Activated CD8-positive, alpha-beta T cell treated with anti-CD3 and anti-CD28 coated beads for 36 hours (primary cell): Measurements from ENCODE around the gene NARS2. TPM values are rescaled to one million over a fixed set of nuclear protein-coding genes. Genes with fewer than 3 reads are reported as not detected.
A peak's percentile ranks its signal among the peaks of the same experiment; 100 is the strongest.

Experiments used
- ATAC-seq: fragments of 200-7000 bp; cut with Tn5 transposase; one replicate; pipeline ENCODE4 v1.10.0; 2021; ENCODE audit warnings: mild to moderate bottlenecking, moderate library complexity
- CTCF ChIA-PET: fragments of 350-600 bp; sonication (Branson Sonifier 250); formaldehyde crosslinking; loops from one replicate; lab custom pipeline; 2021; ENCODE audit warnings: antibody characterized with exemption; lab: Charles Lee
- POLR2A ChIA-PET: fragments of 350-600 bp; sonication (Branson Sonifier 250); formaldehyde crosslinking; loops from one replicate; lab custom pipeline; 2021; ENCODE audit warnings: antibody characterized with exemption; lab: Charles Lee
- DNase-seq: peaks from one replicate; pipeline ENCODE4 v3.0.0-alpha.2; 2020
- H3K27ac Mint-ChIP-seq: one replicate; pipeline ENCODE4 v1.8.0; 2021; ENCODE audit warnings: mild to moderate bottlenecking, mixed read lengths
- H3K27me3 Mint-ChIP-seq: one replicate; pipeline ENCODE4 v1.8.0; 2021; ENCODE audit warnings: mixed read lengths
- H3K36me3 Mint-ChIP-seq: one replicate; pipeline ENCODE4 v1.8.0; 2021; ENCODE audit warnings: low read depth, mixed read lengths
- H3K4me1 Mint-ChIP-seq: one replicate; pipeline ENCODE4 v1.8.0; 2021; ENCODE audit warnings: low read depth, mixed read lengths
- H3K4me3 Mint-ChIP-seq: one replicate; pipeline ENCODE4 v1.8.0; 2021; ENCODE audit warnings: mild to moderate bottlenecking, moderate library complexity, mixed read lengths
- H3K9me3 Mint-ChIP-seq: one replicate; pipeline ENCODE4 v1.8.0; 2021; ENCODE audit warnings: mixed read lengths
- intact Hi-C: fragments of 100-400 bp; cut with micrococcal nuclease; formaldehyde crosslinking; loops from one replicate; pipeline ENCODE4 v1.10.0; 2022
- total RNA-seq, 2 experiments: library from RNA; stranded (reverse); gene quantifications; one replicate each; pipeline ENCODE4 v1.2.3, GENCODE V29; 2021
- TF ChIP-seq, protein P1 (sequence below): fragments of 200-600 bp; IDR thresholded peaks from one replicate; pipeline ENCODE4 v1.8.0; 2022; ENCODE audit warnings: antibody characterized with exemption, mild to moderate bottlenecking

Gene NARS2
- total RNA-seq, 2 experiments from 2014 or later, result 26.2 to 32.1 TPM

DNA sequence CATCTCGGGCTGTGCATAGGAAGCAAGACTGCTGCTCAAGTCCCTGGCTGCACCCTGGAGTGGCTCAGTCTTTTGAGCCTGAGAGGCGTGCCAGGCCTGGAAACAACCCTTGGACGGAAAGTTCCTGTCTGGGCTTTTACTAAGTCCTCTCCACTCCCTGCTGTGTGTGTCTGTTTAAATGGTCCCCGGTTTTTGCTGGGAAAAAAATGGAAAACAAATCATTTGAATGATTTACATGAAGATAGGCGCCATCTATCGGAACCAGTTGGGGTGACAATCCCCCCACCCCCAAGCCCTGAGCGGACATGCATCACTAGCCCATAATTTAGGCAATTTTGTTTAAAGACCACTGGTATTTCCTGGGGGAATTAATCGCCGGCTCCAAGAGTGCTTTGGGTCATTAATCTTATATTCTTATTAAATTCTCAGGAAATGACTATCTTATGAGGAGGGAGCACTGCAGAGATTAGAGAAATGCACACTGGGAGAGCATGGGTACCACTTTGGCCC is 154.4 kb downstream of the NARS2 start:
- Mint-ChIP-seq H3K27me3 (peaks cover 31% of the 10 kb centered on the region), H3K4me1 (peaks cover 34% of the 10 kb centered on the region), H3K36me3 (no peaks in the 10 kb centered on the region), H3K27ac (no peak overlapping the region), H3K4me3 (no peak overlapping the region), H3K9me3 (no peaks in the 10 kb centered on the region)
- intact Hi-C loops, result no loop called here
- DNase-seq (peak; percentile 76), ATAC-seq (no peak)
- CTCF ChIA-PET, result interaction anchor here (0.7 to 7.1 kb wide), 6 partner anchors 9 to 151 kb away, joined by 3 to 94 read pairs (median 4); no protein-coding TSS in a partner anchor
- POLR2A ChIA-PET, result no interaction called here
- TF ChIP-seq, protein P1, sequence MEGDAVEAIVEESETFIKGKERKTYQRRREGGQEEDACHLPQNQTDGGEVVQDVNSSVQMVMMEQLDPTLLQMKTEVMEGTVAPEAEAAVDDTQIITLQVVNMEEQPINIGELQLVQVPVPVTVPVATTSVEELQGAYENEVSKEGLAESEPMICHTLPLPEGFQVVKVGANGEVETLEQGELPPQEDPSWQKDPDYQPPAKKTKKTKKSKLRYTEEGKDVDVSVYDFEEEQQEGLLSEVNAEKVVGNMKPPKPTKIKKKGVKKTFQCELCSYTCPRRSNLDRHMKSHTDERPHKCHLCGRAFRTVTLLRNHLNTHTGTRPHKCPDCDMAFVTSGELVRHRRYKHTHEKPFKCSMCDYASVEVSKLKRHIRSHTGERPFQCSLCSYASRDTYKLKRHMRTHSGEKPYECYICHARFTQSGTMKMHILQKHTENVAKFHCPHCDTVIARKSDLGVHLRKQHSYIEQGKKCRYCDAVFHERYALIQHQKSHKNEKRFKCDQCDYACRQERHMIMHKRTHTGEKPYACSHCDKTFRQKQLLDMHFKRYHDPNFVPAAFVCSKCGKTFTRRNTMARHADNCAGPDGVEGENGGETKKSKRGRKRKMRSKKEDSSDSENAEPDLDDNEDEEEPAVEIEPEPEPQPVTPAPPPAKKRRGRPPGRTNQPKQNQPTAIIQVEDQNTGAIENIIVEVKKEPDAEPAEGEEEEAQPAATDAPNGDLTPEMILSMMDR, result peak; percentile 89

DNA sequence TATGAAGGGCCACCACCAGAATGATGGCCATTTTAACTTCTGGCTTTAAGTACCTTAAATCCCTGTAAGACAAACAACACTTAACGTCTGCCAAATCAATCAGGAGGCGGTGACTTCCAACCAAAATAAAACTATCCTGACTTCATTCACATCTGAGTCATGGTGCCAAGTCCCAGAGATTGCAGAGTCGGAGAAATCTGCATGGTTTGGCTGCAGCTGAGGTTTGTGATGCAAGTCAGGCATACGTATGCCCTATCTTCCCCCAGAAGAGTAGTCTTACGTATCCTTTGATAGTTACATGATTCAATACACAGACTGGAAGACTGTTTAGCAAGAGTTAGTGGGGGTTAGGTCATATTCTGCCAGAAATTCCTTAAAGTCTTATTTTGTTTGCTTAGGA is 155.3 kb downstream of the NARS2 start:
- Mint-ChIP-seq H3K4me3 (no peak overlapping the region), H3K27ac (no peak overlapping the region), H3K4me1 (peaks cover 26% of the 10 kb centered on the region), H3K36me3 (no peaks in the 10 kb centered on the region), H3K27me3 (peaks cover 31% of the 10 kb centered on the region), H3K9me3 (no peaks in the 10 kb centered on the region)
- CTCF ChIA-PET, result interaction anchor here (0.7 to 7.1 kb wide), 9 partner anchors 10 to 340 kb away, joined by 3 to 94 read pairs (median 6); partner anchors contain the start of genes ALG8, NARS2 and NDUFC2
- DNase-seq (no peak), ATAC-seq (no peak)
- TF ChIP-seq, protein P1, result no peak
- POLR2A ChIA-PET, result interaction anchor here (0.9 kb wide), 1 partner anchor 162 kb away, joined by 4 read pairs; no protein-coding TSS in a partner anchor
- intact Hi-C loops, result loop anchor here (10.0 kb wide), 1 partner anchor 195 kb away; no protein-coding TSS in a partner anchor

DNA sequence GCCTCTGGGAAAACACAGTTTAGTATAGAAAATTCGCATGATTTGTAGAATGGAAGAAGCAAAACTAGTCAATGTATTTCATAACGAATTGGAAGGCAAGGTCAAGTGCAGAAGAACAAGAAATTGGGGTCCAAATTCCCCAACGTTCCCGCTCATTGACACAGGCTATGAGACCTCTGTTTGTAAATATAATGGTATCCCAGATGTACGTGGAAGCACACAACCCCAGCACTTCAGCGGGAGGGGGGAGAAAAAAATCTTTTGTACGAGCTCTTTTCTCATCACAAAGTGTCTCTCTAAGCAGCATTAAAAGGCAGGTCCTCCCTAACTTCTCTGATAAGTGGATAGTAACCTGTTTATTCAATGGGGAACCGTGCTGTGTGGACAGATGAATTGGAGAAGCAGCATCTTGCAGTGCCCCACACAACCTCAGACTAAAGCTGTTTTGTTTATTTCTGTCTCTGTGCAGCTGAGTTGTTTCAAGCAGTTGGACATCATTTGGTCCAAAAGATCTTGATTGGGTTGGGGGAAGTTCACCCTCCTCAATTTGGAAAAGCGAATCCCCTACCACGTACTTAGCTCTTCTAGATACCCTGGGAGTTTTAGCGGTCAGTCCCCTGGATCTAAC is 156.0 kb downstream of the NARS2 start:
- Mint-ChIP-seq H3K9me3 (no peaks in the 10 kb centered on the region), H3K4me1 (peaks cover 26% of the 10 kb centered on the region), H3K36me3 (no peaks in the 10 kb centered on the region), H3K27ac (no peak overlapping the region), H3K27me3 (peaks cover 31% of the 10 kb centered on the region), H3K4me3 (peak overlapping the region; percentile 75)
- POLR2A ChIA-PET, result interaction anchor here (0.6 to 2.5 kb wide), 5 partner anchors 146 to 399 kb away, joined by 3 to 8 read pairs (median 4); no protein-coding TSS in a partner anchor
- TF ChIP-seq, protein P1, result no peak
- intact Hi-C loops, result loop anchor here (10.0 kb wide), 1 partner anchor 194 kb away; no protein-coding TSS in a partner anchor
- CTCF ChIA-PET, result interaction anchor here (0.8 to 7.1 kb wide), 9 partner anchors 11 to 339 kb away, joined by 3 to 94 read pairs (median 6); partner anchors contain the start of genes ALG8, NARS2 and NDUFC2
- ATAC-seq (no peak), DNase-seq (no peak)

DNA sequence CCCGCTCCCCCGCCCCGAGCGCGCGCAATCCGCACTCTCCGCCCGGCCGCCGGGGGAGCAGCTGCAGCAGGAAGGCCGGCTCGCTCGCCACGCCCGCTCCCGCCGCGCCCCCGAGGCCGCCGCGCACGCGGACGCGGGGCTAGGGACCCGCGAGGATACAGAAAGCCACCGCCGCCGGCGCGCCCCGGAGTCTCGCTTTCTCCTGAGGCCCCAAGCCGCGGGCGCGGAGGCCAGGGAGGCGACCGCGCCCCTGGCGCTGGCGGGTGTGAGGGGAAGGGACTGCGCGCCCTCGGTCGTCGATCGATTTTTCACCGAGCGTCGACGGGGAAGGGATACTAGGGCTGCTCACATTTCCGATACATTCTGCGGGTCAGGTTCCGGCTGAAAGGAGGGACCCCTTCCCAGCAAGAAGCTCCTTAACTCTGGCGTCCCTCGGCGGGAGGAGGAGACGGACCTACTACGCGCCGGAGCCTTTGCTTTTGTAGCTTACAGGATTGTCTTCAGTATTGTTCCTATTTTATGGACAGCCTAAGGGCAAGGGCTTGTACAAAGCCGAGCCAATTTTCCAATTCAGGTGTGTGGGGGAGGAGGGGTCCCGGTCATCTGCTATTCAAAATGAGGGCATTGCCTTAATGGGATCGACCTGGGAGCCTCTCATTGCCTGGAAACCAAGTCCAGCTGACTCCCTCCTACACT is 156.6 kb downstream of the NARS2 start:
- peak; percentile 76 for DNase-seq
- intact Hi-C loops, result loop anchor here (2.0 to 10.0 kb wide), 2 partner anchors 147 to 193 kb away; no protein-coding TSS in a partner anchor
- Mint-ChIP-seq H3K27ac (peak overlapping the region; percentile 40), H3K4me1 (peaks cover 26% of the 10 kb centered on the region), H3K36me3 (no peaks in the 10 kb centered on the region), H3K4me3 (peak overlapping the region; percentile 75), H3K27me3 (peaks cover 31% of the 10 kb centered on the region), H3K9me3 (no peaks in the 10 kb centered on the region)
- TF ChIP-seq, protein P1, result peak; percentile 24
- CTCF ChIA-PET, result interaction anchor here (0.6 to 7.1 kb wide), 12 partner anchors 11 to 338 kb away, joined by 3 to 94 read pairs (median 4); partner anchors contain the start of genes ALG8 and NDUFC2
- peak; percentile 74 for ATAC-seq
- POLR2A ChIA-PET, result interaction anchor here (0.6 to 2.5 kb wide), 7 partner anchors 33 to 400 kb away, joined by 3 to 8 read pairs (median 3); partner anchors contain the start of gene USP35
